Mammary epithelial cell (primary cell): Measurements from ENCODE around the gene NR5A1.

ENCODE experiments used
- CTCF ChIP-seq, 2 donors: IDR thresholded peaks in 1 of 2; conservative IDR thresholded peaks in 1 of 2; 2 replicates each; pipeline ENCODE4 v1.5.1; 2011 to 2012; ENCODE audit warnings: inconsistent platforms in 2 of 2, low read length in 2 of 2, mild to moderate bottlenecking in 2 of 2, control low read depth in 1 of 2, low read depth in 1 of 2; ENCODE audit not compliant: insufficient read depth in 1 of 2; ENCODE audit errors: extremely low read depth in 1 of 2
- EZH2 ChIP-seq: IDR thresholded peaks from 2 replicates; pipeline ENCODE4 v1.6.1; 2012; ENCODE audit warnings: low read length, inconsistent platforms, borderline replicate concordance

- TF ChIP-seq CTCF (conservative IDR thresholded peaks at IDR 0.05 in 1 of 2, IDR thresholded peaks at IDR 0.05 in 1 of 2; ENCODE audit: extremely low read depth in 1 of 2, insufficient read depth in 1 of 2, low read depth in 1 of 2, low read length in 2 of 2) (no peak), EZH2 (no peak)
These were observed 14.0 kb downstream of the NR5A1 start for GRCh38 chr9:124493218-124493617.
